GM23248 (cell line): ENCODE data around the gene FBN1.

ENCODE experiments used
- EZH2 ChIP-seq: fragments of 200-600 bp; sonication (generic); IDR thresholded peaks from 2 replicates; pipeline ENCODE4 v1.6.1; 2018; ENCODE audit warnings: antibody characterized with exemption, mild to moderate bottlenecking; ENCODE audit not compliant: insufficient read depth, poor library complexity, severe bottlenecking
- EZH2phosphoT487 ChIP-seq: fragments of 200-600 bp; sonication (generic); IDR thresholded peaks from 2 replicates; pipeline ENCODE4 v1.6.1; 2018; ENCODE audit warnings: antibody characterized with exemption, moderate library complexity, mild to moderate bottlenecking, low read depth; ENCODE audit not compliant: insufficient read depth

GRCh38 chr15:48637639-48638038 is 7.9 kb downstream of the FBN1 start:
- TF ChIP-seq EZH2phosphoT487 (no peak), EZH2 (no peak)
